ENCODE results near the gene PLEKHM3. TPM values are rescaled to one million over a fixed set of nuclear protein-coding genes. Genes with fewer than 3 reads are reported as not detected.

The PLEKHM3 gene
- total and polyA plus RNA-seq, 2 of the 13 experiments (the other 11 are each of a cell fraction or from before 2014, with no cell fraction given) = 4.5 to 4.7 TPM

GRCh38 chr2:207879536-207879935 lies 145.8 kb downstream of the PLEKHM3 start:
- intact Hi-C loops (cut with micrococcal nuclease; ENCODE audit: unreplicated experiment) = loop anchor here (1.0 kb wide), 1 partner anchor 251 kb away; no protein-coding TSS in a partner anchor
- no peak overlapping the region for H3K4me3 ChIP-seq (replicated peaks in 1 of 3; ENCODE audit: insufficient read depth in 1 of 3, low read depth in 2 of 3, low read length in 3 of 3)
- H3K27ac ChIP-seq (ENCODE audit: extremely low read length, insufficient read depth, low read length) = peak overlapping the region; percentile 25
- BruUV-seq (replicated peaks) = no TSS peak
- no peaks in the 10 kb centered on the region for H3K27me3 ChIP-seq (ENCODE audit: control insufficient read depth in 1 of 2, insufficient read depth in 2 of 2, low read length in 2 of 2)
- WGBS (ENCODE audit: low lambda C conversion rate) = 18% methylated on average over 2 of the region's 2 CpGs
- ChIA-PET CTCF (ENCODE audit: low intra/inter-chr PET ratio, low total read pairs) (no interaction called here), POLR2A (interaction anchor here (0.6 to 4.2 kb wide), 15 partner anchors 9 to 113 kb away, joined by 3 to 27 read pairs (median 6); partner anchors contain the start of gene FZD5)
- no peaks in the 10 kb centered on the region for H3K79me2 ChIP-seq (ENCODE audit: insufficient read depth, low read length)
- H3K36me3 ChIP-seq (replicated peaks in 1 of 2; ENCODE audit: control insufficient read depth in 1 of 2, insufficient read depth in 2 of 2, low read length in 2 of 2) = no peaks in the 10 kb centered on the region
- H4K20me1 ChIP-seq (ENCODE audit: insufficient read depth, low read length) = no peaks in the 10 kb centered on the region
- peak; percentile 80 for DNase-seq (ENCODE audit: low spot score)
- H3K4me1 ChIP-seq (ENCODE audit: insufficient read depth, low read length) = peaks cover 52% of the 10 kb centered on the region
- in situ Hi-C loops (cut with HindIII; ENCODE audit: extremely low pct_ligation_motif_present, low pct_unique_long_range_greater_than_20kb) = no loop called here
- H3K9me3 ChIP-seq (ENCODE audit: low read length) = no peaks in the 10 kb centered on the region
- ATAC-seq = peak; percentile 95
- no peak overlapping the region for H3K9ac ChIP-seq (ENCODE audit: insufficient read depth, low read depth, low read length)
- no peak overlapping the region; the same call in 1 of the 2 replicates for H3K4me2 ChIP-seq (ENCODE audit: low read depth, low read length)
- FAIRE-seq = peak; percentile 21
- no peak overlapping the region for H2AFZ ChIP-seq (ENCODE audit: low read length)
- TF ChIP-seq HMG20A (CRISPR knock-in tag; IDR thresholded peaks at IDR 0.05; ENCODE audit: borderline replicate concordance) (peak; percentile 45; the same call in 1 of the 2 replicates), ZNF572 (CRISPR knock-in tag; IDR thresholded peaks at IDR 0.05) (no peak), ZFP36 (IDR thresholded peaks at IDR 0.05; ENCODE audit: borderline replicate concordance, low read depth, low read length, partially characterized antibody) (no peak), ATAD3A (CRISPR knock-in tag; IDR thresholded peaks at IDR 0.05) (no peak), RFX3 (CRISPR knock-in tag; IDR thresholded peaks at IDR 0.05) (no peak), NCOA1 (CRISPR knock-in tag; IDR thresholded peaks at IDR 0.05) (no peak), ARID5B (CRISPR knock-in tag; IDR thresholded peaks at IDR 0.05) (0 out of 2 replicates have a peak, but pooled peaks have one; percentile 35), NCOA2 (CRISPR knock-in tag; IDR thresholded peaks at IDR 0.05) (peak; percentile 7; the same call in 1 of the 2 replicates), ARID2 (CRISPR knock-in tag; IDR thresholded peaks at IDR 0.05; ENCODE audit: borderline replicate concordance) (no peak), EP300 (IDR thresholded peaks at IDR 0.05; ENCODE audit: low read depth in 2 of 2, low read length in 2 of 2) (0 out of 4 replicates have a peak, but pooled peaks of 1 of the 2 experiments have one; percentile 18), EP300 (CRISPR knock-in tag; IDR thresholded peaks at IDR 0.05; ENCODE audit: borderline replicate concordance) (no peak), ARID3A (IDR thresholded peaks at IDR 0.05; ENCODE audit: low read depth, low read length) (no peak), HOMEZ (CRISPR knock-in tag; IDR thresholded peaks at IDR 0.05; ENCODE audit: low read depth) (peak; percentile 70), EHMT2 (IDR thresholded peaks at IDR 0.05; ENCODE audit: borderline replicate concordance, low read depth, low read length) (peak; percentile 10; the same call in 1 of the 2 replicates), HNF4G (IDR thresholded peaks at IDR 0.05; ENCODE audit: borderline replicate concordance, low read depth, low read length) (peak; percentile 28; the same call in 1 of the 2 replicates), HNF4G (CRISPR knock-in tag; IDR thresholded peaks at IDR 0.05; ENCODE audit: borderline replicate concordance, low read depth) (no peak), JUN (CRISPR knock-in tag; IDR thresholded peaks at IDR 0.05) (peak; percentile 67; the same call in 1 of the 2 replicates), ZNF30 (CRISPR knock-in tag; IDR thresholded peaks at IDR 0.05) (no peak)

Data from HepG2 (cell line).